PC-3 (cell line): Measurements from ENCODE around the gene JAML. TPM values are rescaled to one million over a fixed set of nuclear protein-coding genes. Genes with fewer than 3 reads are reported as not detected.

Source experiments
- ATAC-seq: fragments of 200-7000 bp; cut with Tn5 transposase; 2 replicates; pipeline ENCODE4 v1.9.1; 2020; ENCODE audit warnings: mild to moderate bottlenecking, moderate library complexity
- BruUV-seq: library from RNA; stranded (reverse); fragments of 400-500 nt; replicated peaks from 2 replicates; lab custom pipeline; 2021; lab: Mats Ljungman, UMichigan
- CTCF ChIA-PET: fragments of 300-600 bp; sonication (Branson Sonifier 250); formaldehyde crosslinking; loops from one replicate; lab custom pipeline; 2022; ENCODE audit warnings: antibody characterized with exemption; lab: Charles Lee
- POLR2A ChIA-PET: fragments of 300-600 bp; sonication (Branson Sonifier 250); formaldehyde crosslinking; loops from one replicate; lab custom pipeline; 2022; ENCODE audit warnings: antibody characterized with exemption; ENCODE audit not compliant: unreplicated experiment; lab: Charles Lee
- DNase-seq: peaks from one replicate; pipeline ENCODE4 v3.0.0-alpha.2; 2015
- H2AFZ ChIP-seq: fragments of 300-600 bp; sonication (generic); 2 replicates; pipeline ENCODE4 v1.6.0; 2016; ENCODE audit warnings: antibody characterized with exemption, low read length
- H3F3A ChIP-seq: fragments of 300-600 bp; sonication (generic); one replicate; pipeline ENCODE4 v1.6.0; 2017; ENCODE audit warnings: antibody characterized with exemption, low read length, control low read depth, mild to moderate bottlenecking; ENCODE audit not compliant: unreplicated experiment
- H3K27ac ChIP-seq: fragments of 300-600 bp; sonication (generic); 2 replicates; pipeline ENCODE4 v1.5.1; 2016; ENCODE audit warnings: mild to moderate bottlenecking, low read length
- H3K27me3 ChIP-seq: fragments of 300-600 bp; sonication (generic); 2 replicates; pipeline ENCODE4 v1.6.1; 2016; ENCODE audit warnings: low read length, mixed read lengths
- H3K36me3 ChIP-seq: fragments of 300-600 bp; sonication (generic); 2 replicates; pipeline ENCODE4 v1.6.1; 2016; ENCODE audit warnings: low read depth, mixed run types, low read length, mixed read lengths
- H3K4me1 ChIP-seq: fragments of 300-600 bp; sonication (generic); 2 replicates; pipeline ENCODE4 v1.5.1; 2016; ENCODE audit warnings: low read length; ENCODE audit not compliant: insufficient read depth
- H3K4me2 ChIP-seq: fragments of 300-600 bp; sonication (generic); 2 replicates; pipeline ENCODE4 v1.6.0; 2016; ENCODE audit warnings: low read length
- H3K4me3 ChIP-seq: fragments of 300-600 bp; sonication (generic); 2 replicates; pipeline ENCODE4 v1.5.1; 2016; ENCODE audit warnings: mild to moderate bottlenecking, low read length, mixed read lengths
- H3K79me2 ChIP-seq: fragments of 300-600 bp; sonication (generic); 2 replicates; pipeline ENCODE4 v1.6.1; 2017; ENCODE audit warnings: low read length, mixed read lengths
- H3K9ac ChIP-seq: fragments of 300-600 bp; sonication (generic); 2 replicates; pipeline ENCODE4 v1.6.0; 2016; ENCODE audit warnings: mild to moderate bottlenecking, low read length
- H3K9me2 ChIP-seq: fragments of 300-600 bp; sonication (generic); replicated peaks from 2 replicates; pipeline ENCODE4 v1.6.1; 2016; ENCODE audit warnings: mixed run types, low read length, mixed read lengths
- H3K9me3 ChIP-seq: fragments of 300-600 bp; sonication (generic); 2 replicates; pipeline ENCODE4 v1.6.1; 2016; ENCODE audit warnings: low read length, mixed read lengths
- H4K20me1 ChIP-seq: fragments of 300-600 bp; sonication (generic); 2 replicates; pipeline ENCODE4 v1.6.1; 2016; ENCODE audit warnings: low read length, mixed read lengths
- EZH2 ChIP-seq: fragments of 300-600 bp; sonication (generic); IDR thresholded peaks from one replicate; pipeline ENCODE4 v1.6.1; 2017; ENCODE audit warnings: antibody characterized with exemption, mild to moderate bottlenecking, low read length; ENCODE audit not compliant: unreplicated experiment
- EZH2phosphoT487 ChIP-seq: fragments of 300-600 bp; sonication (generic); IDR thresholded peaks from 2 replicates; pipeline ENCODE4 v1.6.1; 2018; ENCODE audit warnings: mild to moderate bottlenecking, antibody characterized with exemption, low read length, borderline replicate concordance
- intact Hi-C: fragments of 100-400 bp; cut with micrococcal nuclease; formaldehyde crosslinking; loops from 2 replicates; pipeline ENCODE4 v1.9.0; 2023
- total RNA-seq: library from RNA; depleted of rRNA; stranded (reverse); fragments of >200 nt; gene quantifications from 2 replicates; pipeline ENCODE4 v1.2.3, GENCODE V29; 2014
- TF ChIP-seq, protein P1 (sequence below): fragments of 300-600 bp; sonication (generic); conservative IDR thresholded peaks from 2 replicates; pipeline ENCODE4 v1.5.1; 2017; ENCODE audit warnings: antibody characterized with exemption, low read depth, mild to moderate bottlenecking, low read length

The JAML gene
- total RNA-seq, 1 experiment from 2014 or later = not detected

DNA sequence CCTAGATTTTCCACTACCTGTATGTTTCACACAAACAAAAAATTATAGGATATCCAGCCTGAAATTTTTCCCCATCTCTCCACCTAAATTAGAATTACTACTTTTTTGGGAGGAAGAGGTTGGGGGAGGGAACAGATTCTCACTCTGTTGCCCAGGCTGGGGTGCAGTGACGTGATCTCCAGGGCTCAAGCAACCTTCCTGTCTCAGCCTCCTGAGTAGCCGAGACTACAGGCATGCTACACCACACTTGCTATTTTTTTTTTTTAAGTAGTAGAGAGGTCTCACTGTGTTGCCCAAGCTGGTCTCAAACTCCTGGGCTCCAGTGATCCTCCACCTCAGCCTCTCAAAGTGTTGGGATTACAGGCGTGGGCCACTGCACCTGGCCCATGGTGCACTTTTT lies 9.5 kb downstream of the JAML start:
- Histone ChIP-seq H3K27ac (no peak overlapping the region), H3K4me2 (no peak overlapping the region), H4K20me1 (no peaks in the 10 kb centered on the region), H3K9ac (no peak overlapping the region), H3K4me3 (no peak overlapping the region), H3K36me3 (no peaks in the 10 kb centered on the region), H3K9me2 (no peaks in the 10 kb centered on the region), H2AFZ (no peak overlapping the region), H3K27me3 (no peaks in the 10 kb centered on the region), H3F3A (no peaks in the 10 kb centered on the region), H3K79me2 (no peaks in the 10 kb centered on the region), H3K9me3 (no peaks in the 10 kb centered on the region), H3K4me1 (peaks cover 9% of the 10 kb centered on the region; the same call in 1 of the 2 replicates)
- intact Hi-C loops = no loop called here
- no peak for DNase-seq
- POLR2A ChIA-PET = no interaction called here
- no peak for ATAC-seq
- BruUV-seq = no TSS peak
- no peak for TF ChIP-seq EZH2
- no peak for TF ChIP-seq EZH2phosphoT487
- TF ChIP-seq, protein P1, sequence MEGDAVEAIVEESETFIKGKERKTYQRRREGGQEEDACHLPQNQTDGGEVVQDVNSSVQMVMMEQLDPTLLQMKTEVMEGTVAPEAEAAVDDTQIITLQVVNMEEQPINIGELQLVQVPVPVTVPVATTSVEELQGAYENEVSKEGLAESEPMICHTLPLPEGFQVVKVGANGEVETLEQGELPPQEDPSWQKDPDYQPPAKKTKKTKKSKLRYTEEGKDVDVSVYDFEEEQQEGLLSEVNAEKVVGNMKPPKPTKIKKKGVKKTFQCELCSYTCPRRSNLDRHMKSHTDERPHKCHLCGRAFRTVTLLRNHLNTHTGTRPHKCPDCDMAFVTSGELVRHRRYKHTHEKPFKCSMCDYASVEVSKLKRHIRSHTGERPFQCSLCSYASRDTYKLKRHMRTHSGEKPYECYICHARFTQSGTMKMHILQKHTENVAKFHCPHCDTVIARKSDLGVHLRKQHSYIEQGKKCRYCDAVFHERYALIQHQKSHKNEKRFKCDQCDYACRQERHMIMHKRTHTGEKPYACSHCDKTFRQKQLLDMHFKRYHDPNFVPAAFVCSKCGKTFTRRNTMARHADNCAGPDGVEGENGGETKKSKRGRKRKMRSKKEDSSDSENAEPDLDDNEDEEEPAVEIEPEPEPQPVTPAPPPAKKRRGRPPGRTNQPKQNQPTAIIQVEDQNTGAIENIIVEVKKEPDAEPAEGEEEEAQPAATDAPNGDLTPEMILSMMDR = no peak
- CTCF ChIA-PET = no interaction called here

DNA sequence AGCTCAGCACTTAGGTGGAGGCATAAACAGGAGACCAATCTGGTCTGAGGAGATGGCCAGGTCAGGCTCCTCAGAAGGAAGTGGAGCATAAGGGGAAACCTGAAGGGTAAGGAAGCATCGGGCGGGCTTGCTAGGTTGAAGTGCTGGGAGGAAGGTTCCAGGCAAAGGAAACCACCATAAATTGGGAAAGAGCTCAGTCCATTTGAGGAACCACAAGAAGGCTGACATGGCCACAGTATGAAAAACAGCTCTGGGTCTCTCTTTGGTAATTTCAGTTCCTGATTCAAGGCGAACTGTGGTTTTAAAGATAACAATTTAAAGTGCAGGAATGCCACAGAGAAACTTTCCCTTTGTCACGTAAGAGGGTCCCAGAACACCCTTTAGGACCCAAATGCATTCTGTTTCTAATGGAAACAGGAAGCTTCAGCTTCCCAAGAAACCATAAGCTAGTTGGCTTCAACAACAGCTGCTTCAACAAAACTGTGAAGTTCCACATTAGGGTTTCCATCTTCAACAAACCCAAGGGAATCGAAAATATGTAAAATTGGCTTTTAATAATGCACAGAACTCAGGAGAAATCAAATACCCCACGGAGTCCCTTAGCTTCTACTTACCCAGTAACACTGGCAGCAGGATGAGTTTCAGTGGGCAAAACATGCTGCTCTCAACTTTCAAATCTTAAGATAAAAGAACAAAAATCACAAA lies 10.4 kb downstream of the JAML start:
- DNase-seq = no peak
- Histone ChIP-seq H3K79me2 (no peaks in the 10 kb centered on the region), H3K4me1 (peaks cover 9% of the 10 kb centered on the region; the same call in 1 of the 2 replicates), H3K4me2 (no peak overlapping the region), H3K36me3 (no peaks in the 10 kb centered on the region), H3K27ac (no peak overlapping the region), H4K20me1 (no peaks in the 10 kb centered on the region), H2AFZ (no peak overlapping the region; the same call in 1 of the 2 replicates), H3K9me2 (no peaks in the 10 kb centered on the region), H3K9ac (no peak overlapping the region), H3K9me3 (no peaks in the 10 kb centered on the region), H3K4me3 (no peak overlapping the region), H3K27me3 (no peaks in the 10 kb centered on the region), H3F3A (no peaks in the 10 kb centered on the region)
- BruUV-seq = no TSS peak
- ATAC-seq = no peak
- POLR2A ChIA-PET = interaction anchor here (0.6 kb wide), 1 partner anchor 33 kb away, joined by 3 read pairs; no protein-coding TSS in a partner anchor
- no peak for TF ChIP-seq EZH2
- TF ChIP-seq, protein P1 = no peak
- CTCF ChIA-PET = interaction anchor here (0.7 kb wide), 1 partner anchor 65 kb away, joined by 3 read pairs; no protein-coding TSS in a partner anchor
- intact Hi-C loops = no loop called here

DNA sequence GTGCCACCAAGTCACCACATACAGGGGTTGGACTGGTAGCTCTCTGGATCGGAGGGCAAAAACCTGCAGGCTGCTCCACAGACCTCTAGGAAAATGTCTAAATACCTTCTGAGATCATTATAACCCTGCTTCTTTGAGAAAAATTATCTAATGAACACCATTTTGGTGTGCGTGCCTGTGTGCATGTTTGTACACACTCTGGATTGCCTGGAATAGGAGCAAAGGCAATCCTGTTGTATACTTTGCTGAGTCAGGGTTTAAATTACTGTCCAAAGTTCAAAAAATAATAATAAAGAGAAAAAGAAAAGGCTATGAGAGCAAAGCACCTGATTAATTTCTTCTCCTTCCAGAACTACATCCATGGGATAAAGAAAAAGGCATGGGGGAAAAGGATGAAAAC lies 11.0 kb downstream of the JAML start:
- Histone ChIP-seq H3K79me2 (no peaks in the 10 kb centered on the region), H4K20me1 (no peaks in the 10 kb centered on the region), H3K27me3 (peaks cover 6% of the 10 kb centered on the region; the same call in 1 of the 2 replicates), H3K4me1 (peaks cover 9% of the 10 kb centered on the region; the same call in 1 of the 2 replicates), H3K27ac (no peak overlapping the region), H3K9me2 (no peaks in the 10 kb centered on the region), H2AFZ (no peak overlapping the region; the same call in 1 of the 2 replicates), H3K4me2 (no peak overlapping the region), H3F3A (no peaks in the 10 kb centered on the region), H3K9me3 (no peaks in the 10 kb centered on the region), H3K4me3 (no peak overlapping the region), H3K9ac (no peak overlapping the region), H3K36me3 (no peaks in the 10 kb centered on the region)
- no TSS peak for BruUV-seq
- ATAC-seq (no peak), DNase-seq (no peak)
- ChIA-PET CTCF (interaction anchor here (0.7 kb wide), 1 partner anchor 65 kb away, joined by 3 read pairs; no protein-coding TSS in a partner anchor), POLR2A (no interaction called here)
- TF ChIP-seq, protein P1 = no peak
- TF ChIP-seq EZH2phosphoT487 = no peak
- TF ChIP-seq EZH2 = no peak
- intact Hi-C loops = no loop called here
